Right ventricle myocardium inferior (tissue), 1 donor: ENCODE data around the gene PRKCI. TPM values are rescaled to one million over a fixed set of nuclear protein-coding genes. Genes with fewer than 3 reads are reported as not detected.
"Not testable (repeated sequence)": the region's sequence is repeated elsewhere in the genome, so short reads cannot be mapped to it uniquely, and the experiment has no call there.

Experiments
- ATAC-seq: fragments of 200-7000 bp; cut with Tn5 transposase; one replicate; pipeline ENCODE4 v1.9.1; 2020; ENCODE audit warnings: mild to moderate bottlenecking, moderate library complexity
- DNase-seq: peaks from one replicate; pipeline ENCODE4 v3.0.0; 2021; ENCODE audit errors: missing footprints
- intact Hi-C: fragments of 100-400 bp; cut with DNase I; formaldehyde crosslinking; loops from one replicate; pipeline ENCODE4 v1.11.0; 2022
- total RNA-seq: library from RNA; stranded (reverse); fragmentation: NEBNext Ultra II Directional; extraction: Animal tissue kit (Norgen Biotek cat#: 25700); gene quantifications from one replicate; pipeline ENCODE4 v1.2.1, GENCODE V29; 2021
- donor health status: DM: no; HTN: yes; CAD: no; lungs with severe emphysema.

Gene PRKCI
- total RNA-seq, 1 donor from 2014 or later, result 17.2 TPM

- no peak for ATAC-seq
- intact Hi-C loops, result no loop called here
- no peak for DNase-seq
These were observed 52.4 kb downstream of the PRKCI start for GRCh38 chr3:170274641-170275040.

- DNase-seq, result no peak
- ATAC-seq, result no peak
- intact Hi-C loops, result no loop called here
These were observed 53.6 kb downstream of the PRKCI start for GRCh38 chr3:170275832-170276231.

- ATAC-seq, intact Hi-C loops, DNase-seq: not testable (repeated sequence)
These were observed 55.1 kb downstream of the PRKCI start for GRCh38 chr3:170277311-170277710.

- DNase-seq (no peak), ATAC-seq (no peak)
- intact Hi-C loops, result no loop called here
These were observed 55.8 kb downstream of the PRKCI start for GRCh38 chr3:170277833-170278580.

GRCh38 chr3:170278627-170279026, 56.4 kb downstream of the PRKCI start:
- no peak for ATAC-seq
- no peak for DNase-seq
- intact Hi-C loops, result no loop called here

GRCh38 chr3:170290194-170290593, 68.0 kb downstream of the PRKCI start:
- ATAC-seq (no peak), DNase-seq (no peak)
- intact Hi-C loops, result no loop called here

- DNase-seq, result no peak
- intact Hi-C loops, result no loop called here
- ATAC-seq, result no peak
These were observed 73.4 kb downstream of the PRKCI start for GRCh38 chr3:170295586-170295985.

GRCh38 chr3:170296703-170297102, 74.5 kb downstream of the PRKCI start:
- ATAC-seq (no peak), DNase-seq (no peak)
- intact Hi-C loops, result no loop called here

GRCh38 chr3:170301405-170301804, 79.2 kb downstream of the PRKCI start:
- no peak for ATAC-seq
- DNase-seq, result no peak
- intact Hi-C loops, result no loop called here

GRCh38 chr3:170302008-170302407, 79.8 kb downstream of the PRKCI start:
- intact Hi-C loops, result no loop called here
- DNase-seq (no peak), ATAC-seq (no peak)

GRCh38 chr3:170306015-170306414, 83.8 kb downstream of the PRKCI start:
- no peak for DNase-seq
- ATAC-seq, result no peak
- intact Hi-C loops, result no loop called here

- DNase-seq (no peak), ATAC-seq (no peak)
- intact Hi-C loops, result no loop called here
These were observed 85.6 kb downstream of the PRKCI start for GRCh38 chr3:170307671-170308405.

- intact Hi-C loops, result no loop called here
- ATAC-seq (no peak), DNase-seq (no peak)
These were observed 86.8 kb downstream of the PRKCI start for GRCh38 chr3:170309046-170309445.

GRCh38 chr3:170317954-170318353, 95.7 kb downstream of the PRKCI start:
- no peak for ATAC-seq
- DNase-seq, result no peak
- intact Hi-C loops, result no loop called here

- DNase-seq (no peak), ATAC-seq (no peak)
- intact Hi-C loops, result no loop called here
These were observed 98.4 kb downstream of the PRKCI start for GRCh38 chr3:170320461-170321121.

GRCh38 chr3:170321321-170322034, 99.3 kb downstream of the PRKCI start:
- ATAC-seq (no peak), DNase-seq (no peak)
- intact Hi-C loops, result no loop called here

- DNase-seq, result no peak
- intact Hi-C loops, result no loop called here
These were observed 100.5 kb downstream of the PRKCI start for GRCh38 chr3:170322566-170323269.

GRCh38 chr3:170323331-170323730, 101.1 kb downstream of the PRKCI start:
- DNase-seq (no peak), ATAC-seq (no peak)
- intact Hi-C loops, result no loop called here

More at GRCh38 chr3:170322566-170323269, 100.5 kb downstream of the PRKCI start:
- ATAC-seq, result no peak

GRCh38 chr3:170324962-170325361, 102.7 kb downstream of the PRKCI start:
- intact Hi-C loops, result no loop called here
- ATAC-seq, result no peak
- no peak for DNase-seq
